GM12878 (cell line): ENCODE measurements around the gene FRMD5. TPM values are rescaled to one million over a fixed set of nuclear protein-coding genes. Genes with fewer than 3 reads are reported as not detected.

Experiments
- ATAC-seq: fragments of 200-7000 bp; cut with Tn5 transposase; 3 replicates; pipeline ENCODE4 v1.9.1; 2020; ENCODE audit warnings: mild to moderate bottlenecking, moderate library complexity
- BruUV-seq: library from RNA; stranded (reverse); fragments of 400-500 nt; replicated peaks from 2 replicates; lab custom pipeline; 2021; lab: Mats Ljungman, UMichigan
- CTCF ChIA-PET: fragments of 300-600 bp; sonication (Branson Sonifier 250); formaldehyde crosslinking; extraction: SDS; loops from one replicate; lab custom pipeline; 2021; ENCODE audit warnings: inconsistent platforms; lab: Yijun Ruan, JAX
- POLR2A ChIA-PET: fragments of 350-600 bp; formaldehyde crosslinking; extraction: SDS; loops from one replicate; lab custom pipeline; 2021; ENCODE audit warnings: inconsistent platforms; lab: Charles Lee
- RAD21 ChIA-PET: fragments of 300-600 bp; sonication (Branson Sonifier 250); formaldehyde crosslinking; loops from one replicate; lab custom pipeline; 2023; ENCODE audit warnings: antibody characterized with exemption; ENCODE audit not compliant: unreplicated experiment; lab: Charles Lee
- SMC1A ChIA-PET: fragments of 300-600 bp; sonication (Branson Sonifier 250); formaldehyde crosslinking; loops from one replicate; lab custom pipeline; 2023; ENCODE audit not compliant: unreplicated experiment, uncharacterized antibody; lab: Charles Lee
- DNase-seq: peaks from one replicate; pipeline ENCODE4 v3.0.0-alpha.2; 2011; ENCODE audit warnings: low read depth, low spot score
- FAIRE-seq: peaks from 3 replicates; lab custom pipeline; 2011; peaks lifted over from hg19 to GRCh38; lab: Jason Lieb, UNC
- H2AFZ ChIP-seq: 2 replicates; pipeline ENCODE4 v1.6.0; 2011; ENCODE audit warnings: low read depth, low read length, control low read depth; ENCODE audit not compliant: control insufficient read depth
- H3K27ac ChIP-seq: 2 replicates; pipeline ENCODE4 v1.5.1; 2011; ENCODE audit warnings: control low read depth; ENCODE audit not compliant: control insufficient read depth, insufficient read depth
- H3K27me3 ChIP-seq, 2 experiments: replicated peaks in 1 of 2; 2 replicates each; pipeline versions ENCODE4 v1.6.0 to v1.6.1; 2011; ENCODE audit warnings: low read length in 1 of 2; ENCODE audit not compliant: control insufficient read depth in 2 of 2, insufficient read depth in 2 of 2
- H3K36me3 ChIP-seq, 2 experiments: 2 replicates each; pipeline ENCODE4 v1.5.1; 2011; ENCODE audit warnings: low read length in 1 of 2; ENCODE audit not compliant: control insufficient read depth in 2 of 2, insufficient read depth in 2 of 2
- H3K4me1 ChIP-seq: 2 replicates; pipeline ENCODE4 v1.6.1; 2011; ENCODE audit warnings: mild to moderate bottlenecking, low read length, moderate library complexity, mixed read lengths; ENCODE audit not compliant: control insufficient read depth, insufficient read depth
- H3K4me2 ChIP-seq: 2 replicates; pipeline ENCODE4 v1.6.0; 2011; ENCODE audit warnings: control low read depth; ENCODE audit not compliant: control insufficient read depth, insufficient read depth
- H3K4me3 ChIP-seq: fragments of 200-600 bp; sonication (generic); 2 replicates; pipeline ENCODE4 v1.5.1; 2016
- H3K79me2 ChIP-seq: 2 replicates; pipeline ENCODE4 v1.6.0; 2011; ENCODE audit warnings: low read length; ENCODE audit not compliant: control insufficient read depth, insufficient read depth
- H3K9ac ChIP-seq: 2 replicates; pipeline ENCODE4 v1.8.0; 2011; ENCODE audit warnings: low read length, control low read depth, mixed read lengths; ENCODE audit not compliant: control insufficient read depth, insufficient read depth
- H3K9me3 ChIP-seq: replicated peaks from 3 replicates; pipeline ENCODE4 v1.5.1; 2011; ENCODE audit warnings: mild to moderate bottlenecking, low read length; ENCODE audit not compliant: control insufficient read depth, insufficient read depth
- H4K20me1 ChIP-seq: 2 replicates; pipeline ENCODE4 v1.6.0; 2011; ENCODE audit not compliant: control insufficient read depth, insufficient read depth
- CHD1 ChIP-seq: IDR thresholded peaks from 2 replicates; pipeline ENCODE4 v1.6.1; 2012; ENCODE audit warnings: low read depth, low read length, improper control_type of control experiment
- CTCF ChIP-seq, 3 experiments: IDR thresholded peaks in 2 of 3; conservative IDR thresholded peaks in 1 of 3; 2 replicates each; pipeline ENCODE4 v1.5.1; 2011; ENCODE audit warnings: low read depth in 3 of 3, low read length in 3 of 3, mild to moderate bottlenecking in 3 of 3, control low read depth in 2 of 3, moderate library complexity in 2 of 3, inconsistent platforms in 1 of 3, mixed read lengths in 1 of 3; ENCODE audit not compliant: control insufficient read depth in 2 of 3, insufficient read depth in 1 of 3; ENCODE audit errors: extremely low read depth in 1 of 3
- FOXM1 ChIP-seq: IDR thresholded peaks from 2 replicates; pipeline ENCODE4 v1.6.1; 2012; ENCODE audit warnings: low read depth, mild to moderate bottlenecking, inconsistent platforms, low read length, moderate library complexity
- POLR2AphosphoS2 ChIP-seq: IDR thresholded peaks from 2 replicates; pipeline ENCODE4 v1.6.1; 2011; ENCODE audit warnings: low read depth, mild to moderate bottlenecking, low read length, improper control_type of control experiment, moderate library complexity
- RAD21 ChIP-seq: IDR thresholded peaks from 2 replicates; pipeline ENCODE4 v1.6.1; 2011; ENCODE audit warnings: mild to moderate bottlenecking, low read depth, low read length, moderate library complexity; ENCODE audit not compliant: insufficient read depth
- SMC3 ChIP-seq: IDR thresholded peaks from 2 replicates; pipeline ENCODE4 v1.6.1; 2011; ENCODE audit warnings: low read length, improper control_type of control experiment, borderline replicate concordance
- SREBF2 ChIP-seq: IDR thresholded peaks from 2 replicates; pipeline ENCODE4 v1.6.1; 2012; ENCODE audit warnings: mild to moderate bottlenecking, low read length
- ZSCAN29 ChIP-seq: fragments of 450-650 bp; IDR thresholded peaks from 2 replicates; pipeline ENCODE4 v1.6.1; 2017; ENCODE audit warnings: mild to moderate bottlenecking, moderate library complexity
- WGBS: methylation state at CpG from one replicate; pipeline ENCODE4 v1.1.6; 2016; ENCODE audit warnings: low lambda C conversion rate; ENCODE audit not compliant: insufficient replicate concordance, insufficient coverage; ENCODE audit errors: missing lambda C conversion rate; 5-methylcytosine and 5-hydroxymethylcytosine counted together
- in situ Hi-C: fragments of 300-500 bp; cut with MboI; formaldehyde crosslinking; loops from 9 replicates; pipeline ENCODE4 v1.14.3; 2018; ENCODE audit warnings: mixed read lengths
- intact Hi-C: fragments of 100-400 bp; cut with micrococcal nuclease; formaldehyde crosslinking; loops from one replicate; pipeline ENCODE4 v1.14.2; 2022; ENCODE audit not compliant: unreplicated experiment
- polyA plus RNA-seq, 11 experiments: library from polyadenylated mRNA; depleted of rRNA in 4 of 11; unstranded in 6 of 11; stranded (reverse) in 5 of 11; fragments of >200 nt; fragmentation: Nextera tagmentation in 4 of 11; fragmentation: Illumina TruSeq in 1 of 11; extraction: Ambion mirVana in 4 of 11; extraction: Trizol in 1 of 11; gene quantifications; 1 replicate in 1 of 11; 2 replicates in 10 of 11; pipeline versions ENCODE4 v1.2.1 to v1.2.3, GENCODE V29; 2011 to 2016; ENCODE audit warnings: inconsistent platforms in 2 of 11, missing spikeins in 2 of 11, low read depth in 1 of 11
- total RNA-seq, 4 experiments: library from RNA; depleted of rRNA in 3 of 4; stranded (reverse); fragments of >200 nt in 3 of 4; fragmentation: Illumina TruSeq in 1 of 4; extraction: Trizol in 1 of 4; gene quantifications; 2 replicates each; pipeline versions ENCODE4 v1.2.1 to v1.2.3, GENCODE V29; 2013 to 2021

FRMD5 gene
- total and polyA plus RNA-seq, 10 of the 15 experiments (the other 5 are each of a cell fraction or from before 2014, with no cell fraction given): 0.26 to 6.4 (median 0.68) TPM; not detected in 1

- FAIRE-seq (no peak), ATAC-seq (no peak), DNase-seq (no peak)
- no peaks in the 10 kb centered on the region for H3K27me3 ChIP-seq
- no peaks in the 10 kb centered on the region for H3K9me3 ChIP-seq
- H2AFZ ChIP-seq: no peak overlapping the region
- BruUV-seq: no TSS peak
- no peaks in the 10 kb centered on the region for H3K36me3 ChIP-seq
- RAD21 ChIA-PET: no interaction called here
- no peaks in the 10 kb centered on the region for H3K4me1 ChIP-seq
- no peak overlapping the region for H3K27ac ChIP-seq
- no peak overlapping the region for H3K9ac ChIP-seq
- no peaks in the 10 kb centered on the region for H3K79me2 ChIP-seq
- in situ Hi-C loops: loop anchor here (5.0 kb wide), 1 partner anchor 166 kb away; no protein-coding TSS in a partner anchor
- POLR2A ChIA-PET: no interaction called here
- 0% methylated on average over 2 of the region's 2 CpGs for WGBS
- SMC1A ChIA-PET: no interaction called here
- no peak for TF ChIP-seq POLR2AphosphoS2
- H3K4me2 ChIP-seq: no peak overlapping the region
- no peak overlapping the region for H3K4me3 ChIP-seq
- no peaks in the 10 kb centered on the region for H4K20me1 ChIP-seq
- CTCF ChIA-PET: no interaction called here
- intact Hi-C loops: loop anchor here (5.0 kb wide), 2 partner anchors 149 to 249 kb away; no protein-coding TSS in a partner anchor
Observed at GRCh38 chr15:44068347-44068746, 126.7 kb downstream of the FRMD5 start.

GRCh38 chr15:44066211-44066827 lies 128.8 kb downstream of the FRMD5 start:
- CTCF ChIA-PET: interaction anchor here (0.6 to 4.3 kb wide), 53 partner anchors 8 to 1400 kb away, joined by 3 to 115 read pairs (median 4); no protein-coding TSS in a partner anchor
- Histone ChIP-seq H3K4me1 (no peaks in the 10 kb centered on the region), H4K20me1 (no peaks in the 10 kb centered on the region), H2AFZ (no peak overlapping the region), H3K27me3 (no peaks in the 10 kb centered on the region), H3K4me3 (no peak overlapping the region), H3K27ac (no peak overlapping the region), H3K9ac (no peak overlapping the region), H3K4me2 (no peak overlapping the region), H3K36me3 (no peaks in the 10 kb centered on the region), H3K9me3 (no peaks in the 10 kb centered on the region), H3K79me2 (no peaks in the 10 kb centered on the region)
- no TSS peak for BruUV-seq
- SMC1A ChIA-PET: interaction anchor here (0.7 to 3.9 kb wide), 28 partner anchors 8 to 432 kb away, joined by 3 to 63 read pairs (median 4); no protein-coding TSS in a partner anchor
- RAD21 ChIA-PET: interaction anchor here (0.6 to 3.0 kb wide), 12 partner anchors 8 to 284 kb away, joined by 3 to 35 read pairs (median 4); no protein-coding TSS in a partner anchor
- WGBS: 25% methylated on average over 8 of the region's 8 CpGs
- TF ChIP-seq ZSCAN29 (no peak), SREBF2 (no peak), FOXM1 (0 out of 2 replicates have a peak, but pooled peaks have one; percentile 44), CTCF (IDR thresholded peaks at IDR 0.05 in 2 of 3, conservative IDR thresholded peaks at IDR 0.05 in 1 of 3; ENCODE audit: control insufficient read depth in 2 of 3, extremely low read depth in 1 of 3, insufficient read depth in 1 of 3, low read depth in 3 of 3, low read length in 3 of 3) (peak; percentile 67 to 76 (median 71)), SMC3 (peak; percentile 94), CHD1 (no peak), RAD21 (peak; percentile 90)
- ATAC-seq: peak; percentile 87
- peak; percentile 25 for DNase-seq
- intact Hi-C loops (loop anchor here (1.0 to 5.0 kb wide), 4 partner anchors 128 to 251 kb away; no protein-coding TSS in a partner anchor), in situ Hi-C loops (loop anchor here (5.0 kb wide), 1 partner anchor 164 kb away; no protein-coding TSS in a partner anchor)
- peak; percentile 97 for FAIRE-seq
- POLR2A ChIA-PET: no interaction called here
